DOHH2 (cell line): ENCODE measurements around the gene LRRC10B.

ENCODE experiments used
- EZH2phosphoT487 ChIP-seq: fragments of 200-600 bp; sonication (generic); IDR thresholded peaks from 2 replicates; pipeline ENCODE4 v1.6.1; 2017; ENCODE audit warnings: borderline replicate concordance, mild to moderate bottlenecking, antibody characterized with exemption, low read length, moderate library complexity, mixed read lengths
- TF ChIP-seq, protein P1 (sequence below): fragments of 200-600 bp; sonication (generic); IDR thresholded peaks from one replicate; pipeline ENCODE4 v1.5.1; 2014; ENCODE audit warnings: antibody characterized with exemption, mild to moderate bottlenecking, low read depth, low read length; ENCODE audit not compliant: poor library complexity, severe bottlenecking

DNA sequence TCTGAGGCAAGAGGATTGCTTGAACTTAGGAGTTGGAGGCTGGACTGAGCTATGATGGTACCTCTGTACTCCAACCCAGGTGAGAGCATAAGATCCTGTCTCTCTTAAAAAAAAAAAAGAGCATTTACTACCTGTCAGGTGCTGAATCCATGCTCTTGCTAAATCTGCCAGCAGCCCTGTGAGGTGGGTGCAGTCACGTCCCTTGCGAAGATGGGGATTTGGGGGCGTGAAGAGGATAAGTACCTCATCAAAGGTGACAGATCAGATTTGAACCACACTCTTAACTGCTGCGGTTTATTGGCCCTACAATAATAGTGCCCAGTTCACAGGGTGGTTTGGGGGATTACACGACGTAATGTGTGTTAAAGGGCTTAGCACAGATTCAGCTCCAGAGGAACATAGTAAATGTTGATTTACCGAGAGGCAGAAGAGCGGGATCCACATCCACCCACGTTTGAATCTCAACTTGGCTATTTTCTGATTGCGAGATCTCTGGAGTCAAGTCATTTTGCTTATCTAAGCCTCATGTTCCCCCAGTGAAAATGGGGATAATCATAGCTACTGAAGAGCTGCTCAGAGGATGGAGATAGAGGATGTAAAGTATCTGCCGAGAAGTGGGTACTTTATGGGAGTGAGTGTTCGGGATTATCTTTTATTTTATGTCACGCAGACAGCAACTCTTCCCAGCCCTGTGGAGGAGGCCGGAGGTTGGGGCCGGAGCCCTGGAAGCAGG is 28.1 kb upstream of the LRRC10B start:
- TF ChIP-seq, protein P1, sequence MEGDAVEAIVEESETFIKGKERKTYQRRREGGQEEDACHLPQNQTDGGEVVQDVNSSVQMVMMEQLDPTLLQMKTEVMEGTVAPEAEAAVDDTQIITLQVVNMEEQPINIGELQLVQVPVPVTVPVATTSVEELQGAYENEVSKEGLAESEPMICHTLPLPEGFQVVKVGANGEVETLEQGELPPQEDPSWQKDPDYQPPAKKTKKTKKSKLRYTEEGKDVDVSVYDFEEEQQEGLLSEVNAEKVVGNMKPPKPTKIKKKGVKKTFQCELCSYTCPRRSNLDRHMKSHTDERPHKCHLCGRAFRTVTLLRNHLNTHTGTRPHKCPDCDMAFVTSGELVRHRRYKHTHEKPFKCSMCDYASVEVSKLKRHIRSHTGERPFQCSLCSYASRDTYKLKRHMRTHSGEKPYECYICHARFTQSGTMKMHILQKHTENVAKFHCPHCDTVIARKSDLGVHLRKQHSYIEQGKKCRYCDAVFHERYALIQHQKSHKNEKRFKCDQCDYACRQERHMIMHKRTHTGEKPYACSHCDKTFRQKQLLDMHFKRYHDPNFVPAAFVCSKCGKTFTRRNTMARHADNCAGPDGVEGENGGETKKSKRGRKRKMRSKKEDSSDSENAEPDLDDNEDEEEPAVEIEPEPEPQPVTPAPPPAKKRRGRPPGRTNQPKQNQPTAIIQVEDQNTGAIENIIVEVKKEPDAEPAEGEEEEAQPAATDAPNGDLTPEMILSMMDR, result no peak
- no peak for TF ChIP-seq EZH2phosphoT487
